SK-N-SH (cell line): ENCODE data around the gene OSBPL9. TPM values are rescaled to one million over a fixed set of nuclear protein-coding genes. Genes with fewer than 3 reads are reported as not detected.

Source experiments
- CTCF ChIA-PET: fragments of 300-600, 350-600 bp; formaldehyde crosslinking; extraction: SDS; loops from one replicate; lab custom pipeline; 2021; lab: Yijun Ruan, JAX
- POLR2A ChIA-PET: fragments of 350-600 bp; sonication (Branson Sonifier 250); formaldehyde crosslinking; extraction: SDS; loops from one replicate; lab custom pipeline; 2020; ENCODE audit warnings: antibody characterized with exemption, inconsistent platforms; lab: Yijun Ruan, JAX
- DNase-seq: peaks from one replicate; pipeline ENCODE4 v3.0.0; 2012
- H2AFZ ChIP-seq: fragments of 200-600 bp; sonication (generic); 2 replicates; pipeline ENCODE4 v1.8.1; 2016; ENCODE audit warnings: antibody characterized with exemption, mild to moderate bottlenecking, low read depth
- H3F3A ChIP-seq: fragments of 200-600 bp; sonication (generic); replicated peaks from 2 replicates; pipeline ENCODE3; 2016; ENCODE audit warnings: antibody characterized with exemption, mild to moderate bottlenecking; ENCODE audit not compliant: insufficient read depth
- H3K27ac ChIP-seq, 2 experiments: fragments of 200-500 bp in 1 of 2; fragments of 200-600 bp in 1 of 2; sonication (Bioruptor generic) in 1 of 2; sonication (generic), shearing (Covaris generic) in 1 of 2; 2 replicates each; pipeline versions ENCODE4 v1.5.1 to v1.6.1; 2014 to 2016; ENCODE audit warnings: low read depth in 2 of 2, inconsistent platforms in 1 of 2, low read length in 1 of 2, mild to moderate bottlenecking in 1 of 2, mixed read lengths in 1 of 2
- H3K27me3 ChIP-seq: fragments of 200-600 bp; sonication (generic), shearing (Covaris generic); 2 replicates; pipeline ENCODE4 v1.6.1; 2016; ENCODE audit warnings: mixed run types; ENCODE audit not compliant: insufficient read depth
- H3K36me3 ChIP-seq, 2 experiments: fragments of 200-500 bp in 1 of 2; fragments of 200-600 bp in 1 of 2; sonication (Bioruptor generic) in 1 of 2; sonication (generic) in 1 of 2; replicated peaks in 1 of 2; 2 replicates each; pipeline versions ENCODE3 to v1.5.1; 2014 to 2016; ENCODE audit warnings: low read length in 1 of 2, mild to moderate bottlenecking in 1 of 2; ENCODE audit not compliant: insufficient read depth in 2 of 2, control insufficient read depth in 1 of 2
- H3K4me1 ChIP-seq, 2 experiments: fragments of 200-500 bp in 1 of 2; fragments of 200-600 bp in 1 of 2; sonication (Bioruptor generic) in 1 of 2; sonication (generic), shearing (Covaris generic) in 1 of 2; 2 replicates each; pipeline versions ENCODE4 v1.5.1 to v1.6.1; 2014 to 2016; ENCODE audit warnings: low read depth in 1 of 2, low read length in 1 of 2, mixed run types in 1 of 2; ENCODE audit not compliant: insufficient read depth in 2 of 2, control insufficient read depth in 1 of 2
- H3K4me2 ChIP-seq: fragments of 200-600 bp; sonication (generic), shearing (Covaris generic); 2 replicates; pipeline ENCODE4 v1.6.1; 2017; ENCODE audit warnings: mixed run types
- H3K4me3 ChIP-seq, 2 experiments: fragments of 200-500 bp in 1 of 2; fragments of 200-600 bp in 1 of 2; sonication (Bioruptor generic) in 1 of 2; sonication (generic), shearing (Covaris generic) in 1 of 2; 2 replicates each; pipeline versions ENCODE4 v1.5.1 to v1.8.1; 2014 to 2016; ENCODE audit warnings: low read depth in 2 of 2, inconsistent platforms in 1 of 2, low read length in 1 of 2, mild to moderate bottlenecking in 1 of 2, mixed read lengths in 1 of 2, moderate library complexity in 1 of 2
- H3K79me2 ChIP-seq: fragments of 200-600 bp; sonication (generic); 2 replicates; pipeline ENCODE4 v1.8.1; 2017; ENCODE audit warnings: mild to moderate bottlenecking; ENCODE audit not compliant: insufficient read depth
- H3K9ac ChIP-seq: fragments of 200-600 bp; sonication (generic); 2 replicates; pipeline ENCODE4 v1.6.1; 2017; ENCODE audit warnings: mixed run types
- H3K9me2 ChIP-seq: fragments of 200-600 bp; sonication (generic); 2 replicates; pipeline ENCODE4 v1.6.1; 2017; ENCODE audit warnings: mixed run types
- H3K9me3 ChIP-seq: fragments of 200-600 bp; sonication (generic); 2 replicates; pipeline ENCODE4 v1.6.1; 2017; ENCODE audit warnings: mixed run types, mild to moderate bottlenecking, moderate library complexity
- H4K20me1 ChIP-seq: fragments of 200-600 bp; sonication (generic); 2 replicates; pipeline ENCODE4 v1.6.1; 2017; ENCODE audit warnings: mild to moderate bottlenecking, mixed run types; ENCODE audit not compliant: insufficient read depth
- EZH2phosphoT487 ChIP-seq: fragments of 200-600 bp; sonication (generic); IDR thresholded peaks from 2 replicates; pipeline ENCODE4 v1.6.1; 2017; ENCODE audit warnings: low read depth, mixed run types, mild to moderate bottlenecking, antibody characterized with exemption, moderate library complexity, borderline replicate concordance
- FOXM1 ChIP-seq: IDR thresholded peaks from 2 replicates; pipeline ENCODE4 v1.4.0; 2012; ENCODE audit warnings: low read depth, mild to moderate bottlenecking
- GABPA ChIP-seq: IDR thresholded peaks from 2 replicates; pipeline ENCODE4 v1.4.0; 2012; ENCODE audit warnings: low read depth, mild to moderate bottlenecking
- GATA2 ChIP-seq: sonication (generic); formaldehyde crosslinking; IDR thresholded peaks from 2 replicates; pipeline ENCODE4 v1.5.0; 2020; ENCODE audit warnings: mild to moderate bottlenecking, missing genetic modification reagents
- IRF3 ChIP-seq: fragments of 150-350 bp; IDR thresholded peaks from 2 replicates; pipeline ENCODE4 v1.6.1; 2016; ENCODE audit warnings: mild to moderate bottlenecking, low read depth, low read length
- MEF2A ChIP-seq: IDR thresholded peaks from 2 replicates; pipeline ENCODE4 v1.4.0; 2012; ENCODE audit warnings: low read depth, borderline replicate concordance
- MXI1 ChIP-seq: IDR thresholded peaks from 2 replicates; pipeline ENCODE4 v1.6.1; 2012; ENCODE audit warnings: mild to moderate bottlenecking, low read depth, low read length, improper control_type of control experiment
- NRF1 ChIP-seq: IDR thresholded peaks from 2 replicates; pipeline ENCODE4 v1.6.1; 2012; ENCODE audit warnings: low read depth, mild to moderate bottlenecking, low read length
- POLR2AphosphoS5 ChIP-seq: IDR thresholded peaks from 2 replicates; pipeline ENCODE4 v1.6.1; 2012; ENCODE audit warnings: low read depth, low read length
- RAD21 ChIP-seq: IDR thresholded peaks from 2 replicates; pipeline ENCODE4 v1.6.1; 2012; ENCODE audit warnings: mild to moderate bottlenecking, low read length
- REST ChIP-seq: IDR thresholded peaks from 2 replicates; pipeline ENCODE4 v1.6.1; 2012; ENCODE audit warnings: mild to moderate bottlenecking, low read depth, low read length, moderate library complexity
- RXRA ChIP-seq: IDR thresholded peaks from 2 replicates; pipeline ENCODE4 v1.4.0; 2012; ENCODE audit warnings: low read depth, mild to moderate bottlenecking, borderline replicate concordance
- SMC3 ChIP-seq: IDR thresholded peaks from 2 replicates; pipeline ENCODE4 v1.6.1; 2012; ENCODE audit warnings: low read depth, low read length, improper control_type of control experiment
- TCF12 ChIP-seq: IDR thresholded peaks from 2 replicates; pipeline ENCODE4 v1.4.0; 2012
- WGBS: methylation state at CpG from one replicate; pipeline ENCODE4 v1.1.6; 2017; ENCODE audit warnings: low lambda C conversion rate; 5-methylcytosine and 5-hydroxymethylcytosine counted together
- polyA plus RNA-seq, 3 experiments: library from polyadenylated mRNA; depleted of rRNA; stranded (reverse); fragments of >200 nt; gene quantifications; 2 replicates each; pipeline ENCODE4 v1.2.3, GENCODE V29; 2012
- TF ChIP-seq, protein P1 (sequence below): IDR thresholded peaks from 2 replicates; pipeline ENCODE4 v1.4.0; 2012; ENCODE audit warnings: low read depth, borderline replicate concordance
- TF ChIP-seq, protein P2 (sequence below): IDR thresholded peaks from 2 replicates; pipeline ENCODE4; 2012

Gene OSBPL9
- polyA plus RNA-seq, 1 of the 3 experiments (the other 2 are of a cell fraction): 43.9 TPM

- TF ChIP-seq GATA2 (CRISPR knock-in tag) (no peak), RAD21 (no peak), POLR2AphosphoS5 (no peak)
- TF ChIP-seq, protein P1, sequence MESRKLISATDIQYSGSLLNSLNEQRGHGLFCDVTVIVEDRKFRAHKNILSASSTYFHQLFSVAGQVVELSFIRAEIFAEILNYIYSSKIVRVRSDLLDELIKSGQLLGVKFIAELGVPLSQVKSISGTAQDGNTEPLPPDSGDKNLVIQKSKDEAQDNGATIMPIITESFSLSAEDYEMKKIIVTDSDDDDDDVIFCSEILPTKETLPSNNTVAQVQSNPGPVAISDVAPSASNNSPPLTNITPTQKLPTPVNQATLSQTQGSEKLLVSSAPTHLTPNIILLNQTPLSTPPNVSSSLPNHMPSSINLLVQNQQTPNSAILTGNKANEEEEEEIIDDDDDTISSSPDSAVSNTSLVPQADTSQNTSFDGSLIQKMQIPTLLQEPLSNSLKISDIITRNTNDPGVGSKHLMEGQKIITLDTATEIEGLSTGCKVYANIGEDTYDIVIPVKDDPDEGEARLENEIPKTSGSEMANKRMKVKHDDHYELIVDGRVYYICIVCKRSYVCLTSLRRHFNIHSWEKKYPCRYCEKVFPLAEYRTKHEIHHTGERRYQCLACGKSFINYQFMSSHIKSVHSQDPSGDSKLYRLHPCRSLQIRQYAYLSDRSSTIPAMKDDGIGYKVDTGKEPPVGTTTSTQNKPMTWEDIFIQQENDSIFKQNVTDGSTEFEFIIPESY: no peak
- no peak overlapping the region for H3K9ac ChIP-seq
- CTCF ChIA-PET: interaction anchor here (0.8 kb wide), 1 partner anchor 10 kb away, joined by 3 read pairs; no protein-coding TSS in a partner anchor
Observed at GRCh38 chr1:51714374-51715019, 97.6 kb downstream of the OSBPL9 start.

GRCh38 chr1:51715369-51715768 is 98.5 kb downstream of the OSBPL9 start:
- Histone ChIP-seq H3K27ac (no peak overlapping the region), H4K20me1 (no peaks in the 10 kb centered on the region), H3K4me1 (no peaks in the 10 kb centered on the region), H3K9ac (no peak overlapping the region), H3F3A (no peaks in the 10 kb centered on the region), H2AFZ (no peak overlapping the region), H3K4me3 (no peak overlapping the region), H3K27me3 (no peaks in the 10 kb centered on the region), H3K9me2 (no peaks in the 10 kb centered on the region), H3K79me2 (no peaks in the 10 kb centered on the region), H3K36me3 (peaks cover 2 to 14% of the 10 kb centered on the region in 2 experiments), H3K9me3 (no peaks in the 10 kb centered on the region), H3K4me2 (no peak overlapping the region)
- TF ChIP-seq RXRA: no peak
- TF ChIP-seq EZH2phosphoT487: no peak
- no peak for TF ChIP-seq RAD21
- no peak for TF ChIP-seq FOXM1
- no peak for TF ChIP-seq POLR2AphosphoS5
- no peak for TF ChIP-seq TCF12
- TF ChIP-seq IRF3: no peak
- no peak for TF ChIP-seq MEF2A
- no peak for TF ChIP-seq GABPA
- TF ChIP-seq NRF1: no peak
- TF ChIP-seq, protein P2, sequence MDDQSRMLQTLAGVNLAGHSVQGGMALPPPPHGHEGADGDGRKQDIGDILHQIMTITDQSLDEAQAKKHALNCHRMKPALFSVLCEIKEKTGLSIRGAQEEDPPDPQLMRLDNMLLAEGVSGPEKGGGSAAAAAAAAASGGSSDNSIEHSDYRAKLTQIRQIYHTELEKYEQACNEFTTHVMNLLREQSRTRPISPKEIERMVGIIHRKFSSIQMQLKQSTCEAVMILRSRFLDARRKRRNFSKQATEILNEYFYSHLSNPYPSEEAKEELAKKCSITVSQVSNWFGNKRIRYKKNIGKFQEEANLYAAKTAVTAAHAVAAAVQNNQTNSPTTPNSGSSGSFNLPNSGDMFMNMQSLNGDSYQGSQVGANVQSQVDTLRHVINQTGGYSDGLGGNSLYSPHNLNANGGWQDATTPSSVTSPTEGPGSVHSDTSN: no peak
- TF ChIP-seq SMC3: no peak
- TF ChIP-seq, protein P1: no peak
- no peak for TF ChIP-seq REST
- no peak for TF ChIP-seq MXI1
- CTCF ChIA-PET: no interaction called here
- DNase-seq: no peak
- POLR2A ChIA-PET: no interaction called here
- 95% methylated on average over 4 of the region's 4 CpGs for WGBS

More at GRCh38 chr1:51714374-51715019, 97.6 kb downstream of the OSBPL9 start:
- Histone ChIP-seq H3K4me1 (no peaks in the 10 kb centered on the region; a peak in 1 of 4 replicates), H3K27me3 (no peaks in the 10 kb centered on the region), H4K20me1 (no peaks in the 10 kb centered on the region), H3K4me3 (no peak overlapping the region), H3K79me2 (peaks cover 5% of the 10 kb centered on the region; the same call in 1 of the 2 replicates), H3F3A (no peaks in the 10 kb centered on the region), H2AFZ (no peak overlapping the region), H3K27ac (no peak overlapping the region), H3K9me3 (no peaks in the 10 kb centered on the region), H3K36me3 (peaks cover 2 to 14% of the 10 kb centered on the region in 2 experiments), H3K4me2 (no peak overlapping the region), H3K9me2 (no peaks in the 10 kb centered on the region)
- WGBS: 93% methylated on average over 8 of the region's 8 CpGs
- POLR2A ChIA-PET: no interaction called here
- no peak for DNase-seq
